ENCODE data around the gene PDCD6IP.

PDCD6IP gene

DNA sequence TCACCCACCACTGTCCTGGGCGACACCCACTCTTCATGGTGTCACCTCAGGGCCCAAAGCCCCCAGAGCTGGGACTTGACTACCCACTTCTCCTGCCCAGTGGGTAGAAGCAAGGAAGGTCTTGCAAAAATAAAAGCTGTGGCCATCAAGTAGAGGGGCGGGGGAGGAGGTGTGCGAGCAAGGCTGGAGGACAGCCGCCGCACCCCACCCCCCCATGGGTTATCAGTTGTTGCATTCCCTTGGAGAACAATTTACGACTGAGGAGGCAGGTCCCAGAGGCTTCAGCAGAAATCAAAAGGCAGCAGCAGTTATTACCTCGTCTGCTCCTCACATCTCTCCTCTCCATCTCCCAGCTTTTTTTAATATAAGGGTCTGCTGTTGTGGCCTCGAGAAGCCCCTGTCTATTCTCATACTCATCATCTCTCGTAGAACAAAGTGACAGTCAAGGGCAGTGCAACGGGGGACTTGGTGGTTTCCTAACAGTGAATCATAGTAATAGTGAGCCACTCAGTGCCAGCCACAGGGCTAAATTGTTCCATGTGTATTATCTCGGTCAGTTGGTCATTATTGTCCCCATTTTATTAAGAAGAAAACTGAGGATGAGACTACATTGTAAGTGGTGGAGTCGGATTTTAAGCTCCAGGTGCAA is 116.4 kb downstream of the PDCD6IP start:
- TF ChIP-seq POLR2AphosphoS5 (IDR thresholded peaks at IDR 0.05; ENCODE audit: borderline replicate concordance, low read depth, low read length) (no peak), FOXP2 (optimal IDR thresholded peaks at IDR 0.05; ENCODE audit: control extremely low read depth, extremely low read length, insufficient read depth) (no peak), EZH2 (IDR thresholded peaks at IDR 0.05) (no peak)
- H3K9me3 ChIP-seq (ENCODE audit: low read depth, low read length): no peaks in the 10 kb centered on the region
- H3K4me3 ChIP-seq: no peak overlapping the region
- H3K27ac ChIP-seq: no peak overlapping the region
- H3K36me3 ChIP-seq (ENCODE audit: insufficient read depth, low read length): no peaks in the 10 kb centered on the region
- DNase-seq (ENCODE audit: low read depth, low spot score): no peak
- H3K9ac ChIP-seq (ENCODE audit: insufficient read length): no peak overlapping the region

DNA sequence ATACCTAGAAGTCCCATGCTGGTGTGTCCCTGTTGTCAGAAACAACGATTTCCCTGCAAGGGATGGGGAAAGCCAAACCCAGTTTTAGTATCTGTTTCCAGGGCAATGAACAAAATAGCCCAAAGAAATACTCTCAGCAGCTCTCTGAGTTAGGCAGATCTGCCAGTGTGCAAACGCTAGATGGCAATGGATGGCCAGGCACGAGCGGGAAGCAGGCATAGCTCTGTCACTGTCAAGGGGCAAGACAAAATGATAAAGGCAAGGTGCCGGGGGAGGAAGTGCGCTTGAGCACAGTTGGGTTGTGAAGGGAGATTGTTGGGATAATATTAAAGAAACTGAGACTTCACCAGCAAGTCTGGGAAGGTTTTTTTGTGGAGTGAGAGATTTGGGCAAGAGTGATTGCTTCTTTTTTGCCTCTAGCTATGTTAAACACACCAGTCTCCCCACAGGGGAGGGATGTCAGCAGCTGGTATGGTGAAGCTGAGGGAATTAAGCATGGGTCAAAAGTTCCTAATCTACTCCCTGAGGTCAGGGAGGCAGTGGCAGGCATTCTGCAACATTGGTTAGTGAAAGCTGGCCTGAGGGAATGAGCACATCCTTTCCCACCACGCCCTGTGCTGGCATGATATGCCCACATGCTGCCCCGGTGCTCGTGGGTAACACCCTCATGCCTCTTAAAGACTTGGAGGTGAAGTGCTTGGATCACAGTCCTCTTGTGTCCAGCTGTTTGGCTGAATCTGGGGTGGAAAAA is 117.5 kb downstream of the PDCD6IP start:
- no peak for TF ChIP-seq FOXP2 (optimal IDR thresholded peaks at IDR 0.05; ENCODE audit: control extremely low read depth, extremely low read length, insufficient read depth)
- no peak for TF ChIP-seq EZH2 (IDR thresholded peaks at IDR 0.05)
- TF ChIP-seq POLR2AphosphoS5 (IDR thresholded peaks at IDR 0.05; ENCODE audit: borderline replicate concordance, low read depth, low read length): no peak
- no peak for DNase-seq (ENCODE audit: low read depth, low spot score)
- no peaks in the 10 kb centered on the region for H3K36me3 ChIP-seq (ENCODE audit: insufficient read depth, low read length)
- H3K4me3 ChIP-seq: no peak overlapping the region
- H3K9me3 ChIP-seq (ENCODE audit: low read depth, low read length): no peaks in the 10 kb centered on the region
- peak overlapping the region; percentile 99 for H3K27ac ChIP-seq
- no peak overlapping the region for H3K9ac ChIP-seq (ENCODE audit: insufficient read length)

DNA sequence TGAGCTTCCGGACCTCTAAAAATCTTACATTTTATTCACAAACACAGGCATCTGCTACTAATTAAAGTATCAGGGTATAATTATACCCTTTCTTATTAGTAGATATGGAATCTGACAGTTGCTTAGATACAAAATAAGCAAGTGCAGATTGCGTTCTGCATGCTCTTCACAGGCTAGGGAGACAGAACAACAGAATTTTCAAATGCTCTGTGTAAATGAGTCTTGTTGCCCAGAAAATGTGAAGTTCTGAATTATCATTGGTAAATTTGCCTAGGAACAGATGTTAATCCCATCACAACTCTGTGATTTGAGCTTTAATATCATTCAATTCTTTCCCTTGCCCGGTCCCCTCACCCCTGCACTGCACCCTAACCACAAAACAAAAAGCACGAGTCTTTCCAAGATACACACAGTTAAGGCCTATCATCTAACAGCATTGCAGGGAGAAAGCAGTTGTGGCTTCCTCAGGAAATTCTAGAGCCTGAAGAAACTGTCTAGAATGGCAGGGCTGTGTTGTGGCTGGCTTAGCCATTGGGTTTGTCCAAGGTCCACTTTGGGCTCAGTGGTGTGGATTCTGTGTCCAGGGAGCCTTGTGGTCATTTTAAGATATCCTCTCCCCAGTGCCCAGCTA is 119.8 kb downstream of the PDCD6IP start:
- TF ChIP-seq FOXP2 (optimal IDR thresholded peaks at IDR 0.05; ENCODE audit: control extremely low read depth, extremely low read length, insufficient read depth) (no peak), POLR2AphosphoS5 (IDR thresholded peaks at IDR 0.05; ENCODE audit: borderline replicate concordance, low read depth, low read length) (peak; percentile 22; the same call in 1 of the 2 replicates), EZH2 (IDR thresholded peaks at IDR 0.05) (no peak)
- Histone ChIP-seq H3K4me3 (no peak overlapping the region), H3K9me3 (ENCODE audit: low read depth, low read length) (no peaks in the 10 kb centered on the region), H3K27ac (peak overlapping the region; percentile 99), H3K9ac (ENCODE audit: insufficient read length) (peak overlapping the region; percentile 64), H3K36me3 (ENCODE audit: insufficient read depth, low read length) (no peaks in the 10 kb centered on the region)
- DNase-seq (ENCODE audit: low read depth, low spot score): no peak
